DOHH2 (cell line): ENCODE results near the gene PTGS2.

Source experiments
- H3F3A ChIP-seq: fragments of 200-600 bp; sonication (generic), shearing (Covaris generic); 2 replicates; pipeline ENCODE4 v1.6.0; 2016; ENCODE audit warnings: antibody characterized with exemption, mild to moderate bottlenecking; ENCODE audit not compliant: control insufficient read depth, insufficient read depth
- H3K27ac ChIP-seq: fragments of 200-600 bp; sonication (generic); 2 replicates; pipeline ENCODE4 v1.5.1; 2014; ENCODE audit warnings: low read depth, mild to moderate bottlenecking, low read length, moderate library complexity
- H3K27me3 ChIP-seq: fragments of 200-600 bp; sonication (generic); 2 replicates; pipeline ENCODE4 v1.6.1; 2014; ENCODE audit warnings: mild to moderate bottlenecking, low read length, mixed read lengths; ENCODE audit not compliant: control insufficient read depth
- H3K36me3 ChIP-seq: fragments of 200-600 bp; sonication (generic); 2 replicates; pipeline ENCODE4 v1.6.1; 2014; ENCODE audit warnings: mild to moderate bottlenecking, low read length, moderate library complexity, mixed read lengths; ENCODE audit not compliant: control insufficient read depth
- H3K4me1 ChIP-seq: fragments of 200-600 bp; sonication (generic); 2 replicates; pipeline ENCODE4 v1.6.1; 2014; ENCODE audit warnings: mild to moderate bottlenecking, low read length, mixed read lengths; ENCODE audit not compliant: control insufficient read depth
- H3K4me2 ChIP-seq: fragments of 200-600 bp; sonication (generic); 2 replicates; pipeline ENCODE4 v1.6.0; 2014; ENCODE audit warnings: mild to moderate bottlenecking, low read length, moderate library complexity
- H3K4me3 ChIP-seq: fragments of 200-600 bp; sonication (generic); 2 replicates; pipeline ENCODE4 v1.5.1; 2014; ENCODE audit warnings: mild to moderate bottlenecking, low read length, mixed read lengths
- H3K79me2 ChIP-seq: fragments of 200-600 bp; sonication (generic); 2 replicates; pipeline ENCODE4 v1.6.1; 2014; ENCODE audit warnings: mild to moderate bottlenecking, low read length, mixed read lengths; ENCODE audit not compliant: control insufficient read depth
- H3K9me2 ChIP-seq: fragments of 200-600 bp; sonication (generic); replicated peaks from 2 replicates; pipeline ENCODE4 v1.6.1; 2014; ENCODE audit warnings: mild to moderate bottlenecking, low read length, mixed read lengths; ENCODE audit not compliant: control insufficient read depth
- H3K9me3 ChIP-seq: fragments of 200-600 bp; sonication (generic); 2 replicates; pipeline ENCODE4 v1.6.1; 2014; ENCODE audit warnings: antibody characterized with exemption, low read length, mixed read lengths; ENCODE audit not compliant: control insufficient read depth, insufficient read depth
- H4K20me1 ChIP-seq: fragments of 200-600 bp; sonication (generic); 2 replicates; pipeline ENCODE4 v1.6.0; 2014; ENCODE audit warnings: low read depth, mild to moderate bottlenecking, antibody characterized with exemption, low read length, moderate library complexity; ENCODE audit not compliant: control insufficient read depth, insufficient read depth
- EZH2phosphoT487 ChIP-seq: fragments of 200-600 bp; sonication (generic); IDR thresholded peaks from 2 replicates; pipeline ENCODE4 v1.6.1; 2017; ENCODE audit warnings: borderline replicate concordance, mild to moderate bottlenecking, antibody characterized with exemption, low read length, moderate library complexity, mixed read lengths
- TF ChIP-seq, protein P1 (sequence below): fragments of 200-600 bp; sonication (generic); IDR thresholded peaks from one replicate; pipeline ENCODE4 v1.5.1; 2014; ENCODE audit warnings: antibody characterized with exemption, mild to moderate bottlenecking, low read depth, low read length; ENCODE audit not compliant: poor library complexity, severe bottlenecking

The PTGS2 gene

DNA sequence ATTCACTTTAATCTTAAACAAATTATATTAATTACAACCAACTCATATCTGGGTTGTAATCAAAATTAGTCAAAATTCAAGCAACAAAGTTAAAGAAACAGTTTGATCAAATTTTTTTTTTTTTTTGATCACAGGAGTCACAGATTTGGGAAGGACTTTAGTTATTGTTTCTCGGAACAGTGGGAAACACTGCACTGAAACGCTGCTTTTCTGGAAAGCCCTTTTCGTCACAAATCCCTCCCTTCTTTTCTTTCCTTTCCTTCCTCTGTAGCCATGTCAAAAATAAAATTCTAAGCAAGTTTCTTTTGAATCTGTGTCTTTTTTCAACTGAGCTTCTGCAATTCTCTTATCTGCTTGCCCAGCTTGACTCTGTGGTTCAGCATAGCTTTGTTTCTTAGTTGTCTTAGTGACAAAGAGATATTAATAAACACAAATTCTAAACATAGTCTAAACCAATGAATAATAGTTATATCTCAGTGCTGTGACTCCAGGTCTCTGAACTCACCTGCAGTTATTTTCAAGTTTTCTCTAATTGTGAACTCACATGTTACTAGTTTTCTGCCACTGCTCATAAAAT lies 53.8 kb downstream of the PTGS2 start:
- H3K79me2 ChIP-seq: no peaks in the 10 kb centered on the region
- no peaks in the 10 kb centered on the region for H3K9me3 ChIP-seq
- H3K9me2 ChIP-seq: no peaks in the 10 kb centered on the region
- no peaks in the 10 kb centered on the region for H4K20me1 ChIP-seq
- H3K36me3 ChIP-seq: no peaks in the 10 kb centered on the region
- no peak overlapping the region for H3K4me3 ChIP-seq
- no peaks in the 10 kb centered on the region for H3K27me3 ChIP-seq
- no peak overlapping the region for H3K4me2 ChIP-seq
- H3F3A ChIP-seq: no peaks in the 10 kb centered on the region
- H3K4me1 ChIP-seq: no peaks in the 10 kb centered on the region
- H3K27ac ChIP-seq: no peak overlapping the region
- TF ChIP-seq EZH2phosphoT487: no peak
- TF ChIP-seq, protein P1, sequence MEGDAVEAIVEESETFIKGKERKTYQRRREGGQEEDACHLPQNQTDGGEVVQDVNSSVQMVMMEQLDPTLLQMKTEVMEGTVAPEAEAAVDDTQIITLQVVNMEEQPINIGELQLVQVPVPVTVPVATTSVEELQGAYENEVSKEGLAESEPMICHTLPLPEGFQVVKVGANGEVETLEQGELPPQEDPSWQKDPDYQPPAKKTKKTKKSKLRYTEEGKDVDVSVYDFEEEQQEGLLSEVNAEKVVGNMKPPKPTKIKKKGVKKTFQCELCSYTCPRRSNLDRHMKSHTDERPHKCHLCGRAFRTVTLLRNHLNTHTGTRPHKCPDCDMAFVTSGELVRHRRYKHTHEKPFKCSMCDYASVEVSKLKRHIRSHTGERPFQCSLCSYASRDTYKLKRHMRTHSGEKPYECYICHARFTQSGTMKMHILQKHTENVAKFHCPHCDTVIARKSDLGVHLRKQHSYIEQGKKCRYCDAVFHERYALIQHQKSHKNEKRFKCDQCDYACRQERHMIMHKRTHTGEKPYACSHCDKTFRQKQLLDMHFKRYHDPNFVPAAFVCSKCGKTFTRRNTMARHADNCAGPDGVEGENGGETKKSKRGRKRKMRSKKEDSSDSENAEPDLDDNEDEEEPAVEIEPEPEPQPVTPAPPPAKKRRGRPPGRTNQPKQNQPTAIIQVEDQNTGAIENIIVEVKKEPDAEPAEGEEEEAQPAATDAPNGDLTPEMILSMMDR: no peak

DNA sequence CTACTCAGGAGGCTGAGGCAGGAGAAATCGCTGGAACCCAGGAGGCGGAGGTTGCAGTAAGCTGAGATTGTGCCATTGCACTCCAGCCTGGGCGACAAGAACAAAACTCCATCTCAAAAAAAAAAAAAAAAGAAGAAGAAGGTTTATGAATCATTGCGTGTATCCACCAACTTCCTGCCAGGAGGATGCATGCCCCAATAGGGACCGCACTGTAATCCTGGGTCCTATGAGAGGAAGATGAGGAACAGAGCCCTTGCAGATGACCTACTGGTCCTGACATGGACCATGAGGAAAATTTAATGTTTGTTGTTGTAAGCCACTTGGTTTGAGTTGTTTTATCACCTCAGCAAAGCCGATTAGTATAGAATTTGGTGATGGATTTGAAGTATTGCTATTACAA lies 56.7 kb downstream of the PTGS2 start:
- Histone ChIP-seq H3K27me3 (no peaks in the 10 kb centered on the region), H3K27ac (no peak overlapping the region), H3F3A (no peaks in the 10 kb centered on the region), H3K36me3 (no peaks in the 10 kb centered on the region), H3K9me3 (no peaks in the 10 kb centered on the region), H3K9me2 (no peaks in the 10 kb centered on the region), H3K4me1 (peaks cover 4% of the 10 kb centered on the region), H4K20me1 (no peaks in the 10 kb centered on the region), H3K4me3 (no peak overlapping the region), H3K79me2 (no peaks in the 10 kb centered on the region), H3K4me2 (no peak overlapping the region)
- TF ChIP-seq EZH2phosphoT487: no peak
- TF ChIP-seq, protein P1: no peak
